HG02852 (cell line): ENCODE results near the gene EIF2B4.

Experiments
- ATAC-seq: cut with Tn5 transposase; IDR thresholded peaks from one replicate; pipeline ENCODE4 v1.9.1; 2021; ENCODE audit warnings: mild to moderate bottlenecking, moderate library complexity; ENCODE audit not compliant: unreplicated experiment

The EIF2B4 gene

DNA sequence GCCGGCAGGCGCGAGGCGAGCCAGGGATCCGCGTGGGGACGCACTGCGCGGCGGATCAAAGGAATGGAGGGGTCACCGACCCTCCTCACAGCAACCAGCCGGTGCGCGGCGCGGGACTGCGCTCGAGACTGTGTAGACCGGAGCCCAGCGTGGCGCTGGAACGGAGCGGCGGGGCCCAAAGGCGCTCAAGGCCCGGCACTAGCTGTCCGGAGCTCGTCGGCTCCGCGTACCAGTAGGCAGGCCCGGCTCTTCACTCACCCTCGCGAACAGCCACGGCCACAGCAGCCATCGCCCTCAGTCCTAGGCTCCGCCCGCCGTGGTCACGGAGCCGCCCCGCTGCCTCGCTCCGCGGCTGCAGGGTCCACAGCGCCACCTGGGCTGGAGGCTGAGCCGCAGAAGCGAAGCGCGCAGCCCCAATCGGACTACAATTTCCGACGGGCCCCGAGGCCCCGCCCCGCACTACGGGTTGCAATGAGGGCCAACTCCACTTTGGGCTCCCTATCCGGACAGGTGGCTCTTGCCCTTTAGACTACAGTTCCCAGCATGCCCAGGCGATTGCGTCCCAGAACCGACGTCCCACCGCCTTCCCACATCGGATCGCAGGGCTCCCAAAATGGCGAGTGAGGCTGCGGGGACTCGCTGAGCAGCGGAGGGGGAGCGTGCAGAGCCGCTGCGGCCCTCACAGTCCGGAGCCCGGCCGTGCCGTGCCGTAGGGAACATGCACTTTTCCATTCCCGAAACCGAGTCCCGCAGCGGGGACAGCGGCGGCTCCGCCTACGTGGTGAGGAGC, at the start of gene EIF2B4, which contains the start of gene SNX17:
TSS of gene EIF2B4 (minus strand) at position 313 of the 790 bp plus-strand sequence. CDS start at position 289, 24 bp downstream.
TSS of gene SNX17 (plus strand) at position 591 of the 790 bp plus-strand sequence. CDS start at position 719, 128 bp downstream.
- peak; percentile 87 for ATAC-seq

GRCh38 chr2:27416151-27416550, 46.0 kb upstream of the EIF2B4 start:
- no peak for ATAC-seq

DNA sequence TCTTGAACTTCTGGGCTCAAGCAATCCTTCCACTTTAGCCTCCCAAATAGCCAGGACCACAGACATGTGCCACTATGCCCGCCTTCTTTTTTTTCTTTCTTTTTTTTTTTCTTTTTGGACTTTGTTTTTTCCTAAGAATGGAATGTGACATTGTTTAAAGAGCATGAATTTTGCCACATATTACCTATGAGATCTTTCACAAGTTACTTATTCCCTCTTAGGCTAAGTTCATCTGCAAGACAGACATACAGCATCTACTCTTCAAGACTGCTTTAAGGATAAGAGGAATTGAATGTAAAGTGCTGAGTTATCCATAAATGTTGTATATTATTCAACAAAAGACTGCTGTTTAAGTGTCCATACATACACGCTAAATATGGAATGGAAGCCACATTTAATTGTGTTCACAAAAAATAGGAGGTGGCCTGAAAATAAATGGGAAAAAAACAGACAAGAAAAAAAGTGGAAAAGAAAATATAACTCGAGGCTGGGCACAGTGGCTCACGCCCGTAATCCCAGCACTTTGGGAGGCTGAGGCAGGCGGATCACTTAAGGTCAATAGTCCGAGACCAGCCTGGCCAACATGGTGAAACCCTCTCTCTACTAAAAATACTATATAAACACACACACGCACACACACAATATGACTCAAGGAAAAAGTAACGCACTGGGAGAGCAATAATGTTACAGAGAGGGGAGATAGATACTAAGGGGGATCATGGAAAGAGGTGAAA, 42.4 kb upstream of the EIF2B4 start:
- no peak for ATAC-seq

DNA sequence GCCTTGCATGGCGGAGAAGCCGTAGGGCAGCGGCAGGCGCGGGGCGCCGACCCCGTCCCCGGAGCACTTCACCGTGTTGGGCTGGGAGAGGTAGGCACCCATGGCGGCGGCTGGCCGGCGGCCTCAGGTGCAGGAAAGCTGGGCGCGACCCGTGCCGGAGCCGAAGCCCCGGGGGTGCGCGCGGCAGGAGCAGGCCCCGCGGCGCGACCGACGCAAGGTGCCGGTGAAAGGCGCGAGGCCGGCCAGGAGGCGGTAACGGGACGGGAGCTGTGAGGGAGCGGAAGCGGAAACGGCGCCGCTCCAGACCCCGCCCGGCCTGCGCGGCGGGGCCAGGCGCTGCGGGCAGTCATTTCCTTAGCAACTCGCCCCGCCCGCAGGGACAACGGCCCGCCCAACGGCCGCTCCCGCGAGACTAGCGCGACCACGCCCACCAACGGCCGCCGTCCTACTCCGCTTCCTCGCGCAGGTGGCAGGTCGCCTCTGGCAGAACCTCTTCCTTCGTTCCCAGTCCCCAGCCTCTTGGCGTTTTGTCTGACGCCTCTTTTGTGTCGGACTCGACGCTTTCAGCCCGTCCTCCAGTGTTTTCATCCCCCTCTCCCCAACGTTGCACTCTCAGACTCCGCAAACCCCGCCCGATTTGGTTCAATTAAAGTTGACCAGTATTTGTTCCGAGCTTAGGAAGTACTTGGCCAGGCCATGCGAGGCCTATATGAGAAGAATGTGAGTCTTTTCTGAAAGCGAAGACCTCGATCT, 39.4 kb upstream of the EIF2B4 start, which contains the start of gene PPM1G:
TSS of gene PPM1G (minus strand) at position 271 of the 753 bp plus-strand sequence. CDS start at position 102, 169 bp downstream.
- peak; percentile 91 for ATAC-seq

- ATAC-seq = peak; percentile 38
These were observed 38.6 kb upstream of the EIF2B4 start for GRCh38 chr2:27408601-27409320.

DNA sequence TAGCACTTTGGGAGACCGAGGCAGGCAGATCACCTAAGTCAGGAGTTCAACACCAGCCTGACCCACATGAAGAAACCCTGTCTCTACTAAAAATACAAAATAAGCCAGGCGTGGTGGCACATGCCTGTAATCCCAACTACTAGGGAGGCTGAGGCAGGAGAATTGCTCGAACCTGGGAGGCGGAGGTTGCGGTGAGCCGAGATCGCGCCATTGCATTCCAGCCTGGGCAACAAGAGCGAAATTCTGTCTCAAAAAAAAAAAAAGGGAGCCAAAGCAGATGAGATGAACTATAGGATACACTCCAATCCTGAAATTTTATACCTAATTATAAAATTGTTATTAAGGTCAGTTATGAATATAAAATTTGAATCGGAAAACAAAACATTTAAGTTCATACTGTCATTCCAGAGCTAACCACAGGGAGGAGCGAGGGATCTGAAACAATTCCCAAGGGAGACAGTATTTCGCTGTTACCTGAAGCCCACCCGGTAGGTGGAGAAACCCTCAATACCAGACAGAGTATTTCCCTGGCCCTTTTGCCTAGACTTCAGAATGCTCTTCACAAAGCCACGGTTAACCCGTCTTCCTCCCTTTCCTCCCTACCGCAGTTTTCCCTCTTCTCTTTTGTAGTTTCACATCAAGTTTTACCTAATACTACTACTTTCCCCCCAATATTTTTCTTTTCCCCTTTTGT, 37.8 kb upstream of the EIF2B4 start:
- ATAC-seq = no peak

DNA sequence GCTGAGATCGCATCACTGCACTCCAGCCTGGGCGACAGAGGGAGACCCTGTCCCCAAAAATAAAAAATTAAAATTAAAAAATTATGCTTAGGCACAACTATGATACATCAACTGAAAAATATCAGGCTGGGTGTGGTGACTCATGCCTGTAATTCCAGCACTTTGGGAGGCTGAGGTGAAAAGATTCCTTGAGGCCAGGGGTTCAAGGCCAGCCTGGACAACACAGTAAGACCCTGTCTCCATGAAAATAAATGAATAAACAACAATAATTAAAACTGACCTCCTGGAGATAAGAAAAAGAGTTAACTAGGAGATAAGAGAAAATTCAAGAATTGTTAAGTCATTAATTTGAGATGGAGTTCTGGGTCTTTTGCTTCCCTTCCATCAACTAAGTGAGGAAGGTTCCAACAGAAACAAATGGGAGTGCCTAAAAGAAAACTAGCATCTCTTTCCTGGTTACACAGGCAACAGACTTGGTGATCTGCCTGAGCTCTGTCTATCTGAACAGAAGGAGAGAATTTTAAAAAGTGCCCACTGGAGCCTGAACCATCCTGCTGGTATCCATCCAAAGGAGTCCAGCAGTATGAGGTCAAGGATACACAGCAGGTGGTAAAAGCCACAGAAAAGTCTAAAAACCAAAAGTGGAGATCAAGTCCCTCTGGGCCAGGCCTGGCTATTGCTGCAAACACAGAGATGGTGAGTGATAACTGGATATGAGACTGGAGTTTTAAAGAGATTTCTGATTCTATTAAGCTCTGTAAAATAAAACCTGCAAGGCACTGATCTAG, 30.4 kb upstream of the EIF2B4 start:
- no peak for ATAC-seq

DNA sequence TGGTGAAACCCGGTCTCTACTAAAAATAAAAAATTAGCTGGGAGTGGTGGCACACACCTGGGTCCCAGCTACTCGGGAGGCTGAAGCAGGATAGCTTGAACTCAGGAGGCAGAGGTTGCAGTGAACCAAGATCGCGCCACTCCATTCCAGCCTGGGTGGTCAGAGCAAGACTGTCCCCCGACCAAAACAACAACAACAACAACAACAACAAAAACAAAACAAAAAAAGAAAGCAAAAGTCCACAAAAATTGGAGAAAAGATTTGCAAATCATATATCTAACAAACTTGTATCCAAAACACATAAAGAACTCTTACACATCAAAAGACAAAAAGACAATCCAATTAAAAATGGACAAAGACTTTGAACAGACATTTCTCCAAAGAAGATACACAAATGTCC, 28.8 kb upstream of the EIF2B4 start:
- no peak for ATAC-seq

GRCh38 chr2:27393225-27393624, 23.1 kb upstream of the EIF2B4 start:
- ATAC-seq = no peak

DNA sequence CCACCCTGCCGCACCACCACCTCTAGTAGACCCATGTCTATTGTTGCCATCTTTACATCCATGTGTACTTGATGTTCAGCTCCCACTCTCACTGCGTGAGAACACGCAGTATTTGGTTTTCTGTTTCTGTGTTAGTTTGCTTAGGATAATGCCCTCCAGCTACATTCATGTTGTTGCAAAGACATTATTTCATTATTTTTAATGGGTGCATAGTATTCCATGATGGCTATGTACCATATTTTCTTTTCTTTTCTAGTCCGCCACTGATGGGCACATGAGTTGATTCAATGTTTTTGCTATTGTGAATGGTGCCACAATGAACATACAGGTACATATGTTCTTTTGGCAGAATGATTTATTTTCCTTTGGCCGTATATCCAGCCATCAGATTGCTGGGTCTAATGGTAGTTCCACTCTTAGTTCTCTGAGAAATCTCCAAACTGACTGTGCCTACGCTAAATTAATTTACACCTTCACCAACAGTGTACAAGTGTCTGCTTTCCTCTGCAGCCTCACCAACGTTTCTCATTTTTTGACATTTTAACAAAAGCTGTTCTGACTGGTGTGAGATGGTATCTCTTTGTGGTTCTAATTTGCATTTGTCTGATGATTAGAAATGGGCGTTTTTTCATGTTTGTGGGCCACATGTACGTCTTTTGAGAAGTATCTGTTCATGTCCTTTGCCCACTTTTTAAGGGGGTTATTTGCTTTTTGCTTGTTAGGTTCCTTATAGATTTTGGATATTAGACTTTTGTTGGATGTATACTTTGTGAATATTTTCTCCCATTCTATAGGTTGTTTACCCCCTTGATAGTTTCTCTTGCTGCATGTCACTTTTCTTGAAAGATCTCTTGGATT, 20.9 kb upstream of the EIF2B4 start:
- ATAC-seq = no peak

DNA sequence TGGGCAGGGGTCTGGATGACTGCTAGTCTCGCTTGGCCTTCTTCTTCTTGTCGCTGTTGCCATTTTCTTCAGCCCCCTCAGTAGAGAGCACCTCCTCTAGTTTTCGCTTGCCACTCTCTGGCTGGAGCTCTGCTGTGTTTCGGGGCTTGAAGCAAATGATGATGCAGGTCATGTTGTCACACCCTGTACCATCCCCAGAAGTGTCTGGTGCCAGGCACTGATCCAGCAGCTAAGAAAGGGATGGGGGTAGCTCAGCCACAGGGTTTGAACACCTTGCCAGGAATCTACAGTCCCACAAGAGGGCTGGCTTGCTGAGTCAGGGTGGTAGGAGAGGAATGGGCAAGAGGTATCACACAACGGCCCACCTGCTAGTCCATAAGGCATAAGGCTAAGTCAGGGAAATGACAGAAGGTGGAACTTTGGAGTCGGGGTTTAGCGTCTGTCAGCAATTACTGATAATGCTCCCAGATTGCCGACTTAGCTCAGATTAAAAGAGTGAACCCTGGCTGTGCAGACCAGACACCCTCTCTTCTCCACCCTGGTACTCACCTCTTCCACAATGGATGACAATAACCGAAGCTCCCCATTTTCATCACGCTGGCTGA, 11.5 kb upstream of the EIF2B4 start:
- no peak for ATAC-seq

GRCh38 chr2:27380626-27381545, 10.7 kb upstream of the EIF2B4 start, which contains the start of gene ZNF513:
TSS of gene ZNF513 (minus strand) at chr2:27380734. CDS start at chr2:27380526, 208 bp downstream.
- peak; percentile 92 for ATAC-seq

GRCh38 chr2:27379836-27380625, 9.9 kb upstream of the EIF2B4 start:
- no peak for ATAC-seq

GRCh38 chr2:27379383-27379835, 9.3 kb upstream of the EIF2B4 start:
- ATAC-seq = no peak

DNA sequence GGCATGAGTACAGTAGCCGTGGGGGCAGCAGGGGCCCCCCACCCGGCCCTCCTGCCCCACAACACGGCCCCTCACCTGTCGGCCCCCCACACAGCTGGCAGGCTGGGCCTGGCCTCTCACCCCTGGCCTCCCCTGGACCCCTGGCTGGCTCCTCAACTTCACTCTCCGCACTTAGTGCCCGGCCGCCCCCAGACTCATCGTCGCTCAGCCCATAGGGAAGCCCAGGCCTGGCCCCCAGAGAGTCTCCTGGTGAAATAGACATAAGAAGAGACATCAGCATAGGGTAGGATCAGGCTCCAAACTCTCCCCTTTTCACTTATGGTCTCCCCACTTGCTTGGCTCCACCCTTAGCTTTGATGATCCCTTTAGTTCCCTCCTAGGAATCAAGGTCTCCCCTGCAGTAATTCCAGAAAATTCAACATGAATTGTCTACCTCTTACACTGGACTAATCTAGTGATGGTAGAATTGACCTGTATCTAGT, 8.7 kb upstream of the EIF2B4 start:
- ATAC-seq = no peak
